H1 (cell line): Measurements from ENCODE around the gene COL27A1. TPM values are rescaled to one million over a fixed set of nuclear protein-coding genes. Genes with fewer than 3 reads are reported as not detected.

Source experiments
- CHD1 ChIP-seq: IDR thresholded peaks from 2 replicates; pipeline ENCODE4 v1.6.1; 2012; ENCODE audit warnings: low read depth, low read length, improper control_type of control experiment
- CHD7 ChIP-seq: fragments of 300-600 bp; sonication (generic); IDR thresholded peaks from 2 replicates; pipeline ENCODE4 v1.7.1; 2012; ENCODE audit warnings: low read length, moderate library complexity, mild to moderate bottlenecking, inconsistent platforms; ENCODE audit not compliant: insufficient replicate concordance
- GTF2F1 ChIP-seq: IDR thresholded peaks from 2 replicates; pipeline ENCODE4 v1.6.1; 2012; ENCODE audit warnings: low read depth, low read length, improper control_type of control experiment, borderline replicate concordance
- RXRA ChIP-seq: IDR thresholded peaks from 2 replicates; pipeline ENCODE4 v1.6.1; 2011; ENCODE audit warnings: low read depth, mild to moderate bottlenecking, low read length, moderate library complexity; ENCODE audit not compliant: insufficient read depth
- SUZ12 ChIP-seq: fragments of 200-600 bp; sonication (generic); IDR thresholded peaks from 2 replicates; pipeline ENCODE4 v1.6.1; 2012; ENCODE audit warnings: mild to moderate bottlenecking, inconsistent platforms, low read length, moderate library complexity, mixed read lengths
- YY1 ChIP-seq: IDR thresholded peaks from 2 replicates; pipeline ENCODE4 v1.6.1; 2011; ENCODE audit warnings: low read depth, mild to moderate bottlenecking, low read length
- polyA plus RNA-seq, 7 experiments: library from polyadenylated mRNA; depleted of rRNA in 3 of 7; stranded (reverse) in 5 of 7; unstranded in 2 of 7; fragments of >200 nt in 5 of 7; fragments of 200-250 nt in 2 of 7; gene quantifications; 1 replicate in 5 of 7; 2 replicates in 1 of 7; 4 replicates in 1 of 7; pipeline versions ENCODE4 v1.2.1 to v1.2.3, GENCODE V29; 2011 to 2013; ENCODE audit warnings: missing spikeins in 2 of 7, mixed read lengths in 2 of 7
- total RNA-seq: library from RNA; stranded (reverse); fragmentation: NEBNext Ultra II Directional; extraction: Animal tissue kit (Norgen Biotek cat#: 25700); gene quantifications from 2 replicates; pipeline ENCODE4 v1.2.1, GENCODE V29; 2021
- TF ChIP-seq, protein P1 (sequence below), 3 experiments: IDR thresholded peaks; 1 replicate in 2 of 3; 2 replicates in 1 of 3; pipeline versions ENCODE4 v1.5.1 to v1.6.1; 2011; ENCODE audit warnings: low read length in 3 of 3, mild to moderate bottlenecking in 3 of 3, inconsistent platforms in 2 of 3, low read depth in 1 of 3, moderate library complexity in 1 of 3; ENCODE audit not compliant: insufficient read depth in 1 of 3; ENCODE audit errors: control extremely low read depth in 1 of 3

COL27A1 gene
- total and polyA plus RNA-seq, 2 of the 8 experiments (the other 6 are each of a cell fraction or from before 2014, with no cell fraction given) = 15.1 to 22.8 TPM

GRCh38 chr9:114156657-114157421, 1.5 kb downstream of the COL27A1 start (continued):
- no peak for TF ChIP-seq CHD7
- peak; percentile 30; the same call in 1 of the 2 replicates for TF ChIP-seq SUZ12
- no peak for TF ChIP-seq GTF2F1
- no peak for TF ChIP-seq YY1
- no peak for TF ChIP-seq RXRA
- TF ChIP-seq, protein P1, sequence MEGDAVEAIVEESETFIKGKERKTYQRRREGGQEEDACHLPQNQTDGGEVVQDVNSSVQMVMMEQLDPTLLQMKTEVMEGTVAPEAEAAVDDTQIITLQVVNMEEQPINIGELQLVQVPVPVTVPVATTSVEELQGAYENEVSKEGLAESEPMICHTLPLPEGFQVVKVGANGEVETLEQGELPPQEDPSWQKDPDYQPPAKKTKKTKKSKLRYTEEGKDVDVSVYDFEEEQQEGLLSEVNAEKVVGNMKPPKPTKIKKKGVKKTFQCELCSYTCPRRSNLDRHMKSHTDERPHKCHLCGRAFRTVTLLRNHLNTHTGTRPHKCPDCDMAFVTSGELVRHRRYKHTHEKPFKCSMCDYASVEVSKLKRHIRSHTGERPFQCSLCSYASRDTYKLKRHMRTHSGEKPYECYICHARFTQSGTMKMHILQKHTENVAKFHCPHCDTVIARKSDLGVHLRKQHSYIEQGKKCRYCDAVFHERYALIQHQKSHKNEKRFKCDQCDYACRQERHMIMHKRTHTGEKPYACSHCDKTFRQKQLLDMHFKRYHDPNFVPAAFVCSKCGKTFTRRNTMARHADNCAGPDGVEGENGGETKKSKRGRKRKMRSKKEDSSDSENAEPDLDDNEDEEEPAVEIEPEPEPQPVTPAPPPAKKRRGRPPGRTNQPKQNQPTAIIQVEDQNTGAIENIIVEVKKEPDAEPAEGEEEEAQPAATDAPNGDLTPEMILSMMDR (IDR thresholded peaks at IDR 0.05; ENCODE audit: control extremely low read depth in 1 of 3, insufficient read depth in 1 of 3, low read depth in 1 of 3, low read length in 3 of 3) = peak in 1 of 3 experiments; percentile 15; a peak in 1 of 4 replicates
- no peak for TF ChIP-seq CHD1
